GM19351 (cell line): ENCODE data around the gene CYS1.
"Not testable (repeated sequence)": the region's sequence is repeated elsewhere in the genome, so short reads cannot be mapped to it uniquely, and the experiment has no call there.

Experiments used
- ATAC-seq: cut with Tn5 transposase; IDR thresholded peaks from one replicate; pipeline ENCODE4 v1.9.1; 2021; ENCODE audit warnings: mild to moderate bottlenecking, moderate library complexity; ENCODE audit not compliant: unreplicated experiment

The CYS1 gene

DNA sequence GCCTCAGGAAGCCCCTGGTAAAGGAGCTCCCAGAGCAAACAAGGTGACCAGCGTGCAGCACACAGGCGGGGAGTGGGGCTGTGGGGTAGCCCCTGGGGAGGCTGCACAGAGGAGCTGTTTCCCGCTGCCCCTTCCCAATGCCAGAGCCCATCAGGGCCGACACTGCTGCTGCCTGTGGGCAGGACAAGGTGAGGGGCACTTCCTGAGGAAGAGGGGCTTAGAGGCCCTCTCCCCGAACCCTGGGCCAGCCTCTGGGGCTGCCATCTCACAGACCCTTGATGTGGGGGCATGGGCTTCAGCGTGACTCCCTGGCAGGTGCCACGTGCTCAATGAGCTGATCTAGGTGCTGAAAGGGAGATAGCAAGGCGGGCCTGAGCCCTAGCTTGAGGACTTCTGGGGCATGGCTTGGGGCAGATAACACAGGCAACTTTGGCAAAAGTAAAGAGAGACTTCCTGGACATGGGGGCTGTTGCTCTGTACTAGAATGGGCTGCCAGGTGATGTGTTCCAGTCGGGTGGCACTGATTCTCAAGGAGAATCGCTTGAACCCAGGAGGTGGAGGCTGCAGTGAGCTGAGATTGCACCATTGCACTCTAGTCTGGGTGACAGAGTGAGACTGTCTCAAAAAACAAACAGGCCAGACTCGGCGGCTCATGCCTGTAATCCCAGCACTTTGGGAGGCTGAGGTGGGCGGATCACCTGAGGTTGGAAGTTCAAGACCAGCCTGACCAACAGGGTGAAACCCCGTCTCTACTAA, 46.8 kb downstream of the CYS1 start:
- no peak for ATAC-seq

DNA sequence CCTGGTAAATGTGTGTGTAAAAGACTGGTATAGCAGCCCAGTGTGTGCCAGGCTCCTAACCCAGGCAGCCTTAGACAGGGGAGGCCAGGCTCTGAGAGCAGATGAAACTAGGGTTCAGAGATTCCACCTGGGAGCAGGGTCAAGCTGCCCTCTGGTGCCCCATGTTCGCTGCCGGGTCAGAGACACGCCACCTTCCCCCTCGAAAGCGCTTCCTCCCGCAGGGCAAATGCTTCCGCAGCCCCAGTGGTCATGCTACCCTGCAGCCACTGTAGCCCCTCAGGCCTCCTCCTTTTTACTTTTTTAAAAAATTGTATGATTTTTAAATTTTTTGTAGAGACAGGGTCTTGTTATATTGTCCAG, 47.5 kb downstream of the CYS1 start:
- ATAC-seq = no peak

DNA sequence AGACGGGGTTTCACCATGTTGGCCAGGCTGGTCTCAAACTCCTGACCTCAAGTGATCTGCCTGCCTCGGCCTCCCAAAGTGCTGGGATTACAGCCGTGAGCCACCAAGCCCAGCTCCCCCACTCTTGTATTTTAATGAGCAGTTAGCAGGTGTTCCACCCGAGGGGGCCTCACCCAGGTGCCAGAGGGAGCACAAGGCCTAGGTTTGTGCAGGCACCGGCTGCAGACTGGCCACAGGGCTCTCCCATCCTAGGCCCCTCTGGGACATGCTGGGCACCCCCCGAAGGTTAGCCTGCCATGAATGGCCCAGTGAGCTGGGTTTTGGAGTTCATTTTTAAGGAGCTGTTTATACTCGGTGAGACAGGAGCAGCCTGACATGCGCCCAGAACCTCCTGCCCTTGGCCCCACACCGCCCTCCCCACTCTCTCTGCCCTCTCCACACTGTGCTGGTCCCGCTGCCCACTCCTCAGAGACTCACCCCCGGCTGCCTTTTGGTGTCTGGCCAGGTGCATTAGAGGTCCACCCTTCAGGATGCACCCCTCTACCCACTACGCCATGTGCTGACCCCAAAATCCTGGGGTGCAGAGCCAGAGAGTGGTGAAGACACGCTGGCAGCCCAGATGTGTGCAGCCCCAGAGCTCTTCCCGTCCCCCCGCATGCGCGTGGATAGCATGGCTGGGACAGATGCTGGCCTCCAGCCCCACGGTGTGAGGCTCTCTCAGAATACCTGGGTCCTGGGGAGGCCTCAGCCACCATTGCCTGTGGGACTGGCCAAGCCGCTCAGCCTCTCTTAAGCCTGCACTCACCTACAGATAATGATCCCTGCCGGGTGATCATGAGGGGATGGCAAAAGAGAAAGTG, 48.1 kb downstream of the CYS1 start:
- no peak for ATAC-seq

DNA sequence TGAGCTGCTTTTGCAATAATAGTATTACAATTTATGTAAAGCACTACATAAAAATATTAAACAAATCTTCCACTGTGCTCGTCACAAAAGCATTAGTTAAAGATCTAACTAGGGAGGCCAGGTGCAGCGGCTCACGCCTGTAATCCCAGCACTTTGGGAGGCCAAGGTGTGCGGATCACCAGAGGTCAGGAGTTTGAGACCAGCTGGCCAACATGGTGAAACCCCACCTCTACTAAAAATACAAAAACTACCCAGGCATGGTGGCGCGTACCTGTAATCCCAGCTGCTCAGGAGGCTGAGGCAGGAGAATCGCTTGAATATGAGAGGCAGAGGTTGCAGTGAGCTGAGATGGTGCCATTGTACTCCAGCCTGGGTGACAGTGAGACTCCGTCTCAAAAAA, 49.4 kb downstream of the CYS1 start:
- ATAC-seq = not testable (repeated sequence)

DNA sequence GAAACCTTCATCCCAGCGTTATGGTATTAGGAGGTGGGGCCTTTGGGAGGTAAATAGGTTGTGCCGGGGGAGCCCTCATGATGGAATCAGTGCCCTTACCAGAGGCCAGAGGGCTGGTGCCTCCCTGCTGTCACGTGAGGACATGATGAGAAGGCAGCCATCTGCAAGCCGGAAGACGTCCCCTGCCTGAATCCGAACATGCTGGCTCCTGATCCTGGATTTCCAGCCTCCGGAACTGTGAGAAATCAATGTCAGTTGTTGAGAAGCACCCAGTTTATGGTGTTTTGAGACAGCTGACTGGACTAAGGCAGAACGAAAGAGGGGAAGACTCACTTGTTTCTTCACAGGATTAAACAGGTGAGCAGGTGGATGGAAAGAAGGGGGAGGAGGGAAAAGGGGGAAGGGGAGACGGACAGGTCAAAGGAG, 49.9 kb downstream of the CYS1 start:
- no peak for ATAC-seq

DNA sequence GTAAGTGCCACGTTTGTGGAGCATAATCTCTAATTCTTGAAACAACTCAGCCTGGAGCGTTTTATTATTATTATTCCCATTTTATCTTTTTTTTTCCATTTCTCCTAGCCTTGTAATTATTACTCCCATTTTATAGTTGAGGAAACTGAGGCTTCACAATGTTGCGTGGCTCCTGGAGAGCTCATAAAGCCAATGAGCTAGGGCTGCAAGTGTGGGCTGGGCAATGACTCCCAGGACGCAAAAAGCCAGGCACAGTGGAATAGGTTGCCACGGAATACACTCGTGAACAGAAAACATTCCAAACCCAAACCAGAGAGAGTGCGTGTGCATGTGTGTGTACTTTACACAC, 50.4 kb downstream of the CYS1 start:
- no peak for ATAC-seq

DNA sequence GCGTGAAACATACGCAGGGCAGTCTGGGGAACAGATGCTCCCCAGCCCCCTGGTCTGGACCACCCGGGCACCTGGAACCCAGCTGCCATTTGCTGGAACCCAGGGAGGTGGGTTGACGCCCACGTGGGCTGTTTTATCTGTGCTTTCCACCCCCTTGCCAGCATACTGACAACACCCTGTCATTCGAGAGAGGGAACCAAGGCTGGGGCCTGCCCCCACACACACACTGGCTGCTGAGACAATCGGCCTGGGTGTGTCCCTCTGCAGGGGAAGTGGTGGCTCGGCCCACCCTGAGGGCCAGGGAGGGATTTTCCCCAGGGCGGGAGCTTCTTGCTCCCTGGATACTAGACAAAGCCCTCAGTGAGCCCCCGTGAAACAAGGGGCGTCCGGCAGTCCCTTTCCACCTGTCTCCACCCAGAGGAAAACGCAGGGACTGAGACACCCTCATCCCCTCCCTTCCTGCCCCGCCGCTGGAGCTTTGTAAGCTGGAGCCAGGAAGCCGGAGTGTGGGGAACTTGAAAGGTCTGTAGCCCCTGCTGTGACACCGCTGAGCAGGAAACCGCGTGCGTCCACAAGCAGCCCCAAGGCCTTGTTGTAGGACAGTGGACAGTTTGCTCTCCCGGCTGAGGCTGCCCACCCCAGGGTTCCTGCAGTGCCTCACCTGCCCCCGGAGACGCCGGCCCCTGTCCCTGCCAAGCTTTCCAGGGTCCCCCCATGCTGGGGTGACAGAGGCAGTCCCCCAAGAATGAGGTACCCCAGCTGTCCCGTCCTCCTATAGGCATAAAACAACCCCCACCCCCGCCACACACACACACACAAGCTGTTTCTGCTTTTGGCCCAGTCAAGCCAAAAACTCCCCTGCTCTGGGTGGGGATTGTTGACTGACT, 51.0 kb downstream of the CYS1 start:
- ATAC-seq = no peak

DNA sequence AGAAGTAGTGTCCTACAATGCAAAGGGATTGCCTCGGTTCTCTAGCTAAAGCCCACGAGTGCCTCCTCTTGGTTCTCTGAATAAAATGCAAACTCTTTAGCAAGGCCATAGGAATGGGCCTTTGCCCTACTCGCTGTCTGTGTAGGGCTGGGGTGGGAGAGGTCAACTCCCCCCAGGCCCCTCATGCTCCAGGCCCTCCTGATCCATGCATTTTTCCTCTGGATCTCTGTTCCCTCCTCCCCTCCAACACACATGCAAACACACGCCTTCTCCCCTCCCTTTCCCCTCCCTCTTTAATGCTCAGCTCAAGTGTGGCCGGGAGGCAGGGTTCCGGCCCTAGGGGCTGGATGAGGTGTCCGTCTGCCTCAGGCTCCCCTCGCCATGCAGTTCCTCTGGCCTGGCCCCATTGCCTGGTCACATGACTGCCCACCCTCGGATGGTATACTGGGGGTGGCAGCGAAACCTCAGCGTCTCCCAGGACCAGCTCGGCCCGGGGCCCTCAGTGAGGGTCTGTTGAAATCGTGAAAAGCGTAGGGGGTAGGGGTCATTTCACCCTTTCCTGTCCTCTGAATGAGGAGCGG, 51.7 kb downstream of the CYS1 start:
- no peak for ATAC-seq

DNA sequence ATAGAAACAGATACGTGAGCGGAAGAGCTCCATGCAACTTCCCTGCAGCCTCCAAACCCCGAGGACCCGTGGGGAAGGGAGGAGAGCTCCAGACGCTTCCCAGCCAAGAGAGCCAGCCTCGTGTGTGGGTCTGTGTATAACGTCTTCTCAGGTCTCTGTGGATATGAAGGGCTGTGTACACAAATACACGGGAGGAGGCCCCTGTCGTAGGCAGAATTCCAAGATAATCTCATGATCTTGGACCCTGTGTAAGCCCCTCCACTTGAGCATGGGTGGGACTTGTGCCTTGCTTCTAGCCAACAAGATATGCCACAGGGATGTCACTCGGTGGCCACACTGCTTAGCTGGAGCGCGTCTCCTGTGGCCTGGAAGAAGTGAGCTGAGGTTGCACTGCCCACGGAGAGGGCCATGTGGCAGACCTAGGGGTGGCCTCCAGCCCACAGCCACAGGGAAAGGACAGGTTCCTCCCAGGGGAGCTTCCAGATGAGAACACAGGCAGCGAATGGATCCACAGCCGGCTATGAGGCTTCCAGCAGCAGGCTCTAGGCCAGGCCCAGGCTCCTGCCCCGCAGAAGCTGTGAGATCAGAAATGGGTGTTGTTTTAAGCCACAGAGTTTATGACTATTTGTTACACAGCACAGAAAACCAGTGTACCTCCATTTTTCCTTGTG, 52.4 kb downstream of the CYS1 start:
- ATAC-seq = no peak

DNA sequence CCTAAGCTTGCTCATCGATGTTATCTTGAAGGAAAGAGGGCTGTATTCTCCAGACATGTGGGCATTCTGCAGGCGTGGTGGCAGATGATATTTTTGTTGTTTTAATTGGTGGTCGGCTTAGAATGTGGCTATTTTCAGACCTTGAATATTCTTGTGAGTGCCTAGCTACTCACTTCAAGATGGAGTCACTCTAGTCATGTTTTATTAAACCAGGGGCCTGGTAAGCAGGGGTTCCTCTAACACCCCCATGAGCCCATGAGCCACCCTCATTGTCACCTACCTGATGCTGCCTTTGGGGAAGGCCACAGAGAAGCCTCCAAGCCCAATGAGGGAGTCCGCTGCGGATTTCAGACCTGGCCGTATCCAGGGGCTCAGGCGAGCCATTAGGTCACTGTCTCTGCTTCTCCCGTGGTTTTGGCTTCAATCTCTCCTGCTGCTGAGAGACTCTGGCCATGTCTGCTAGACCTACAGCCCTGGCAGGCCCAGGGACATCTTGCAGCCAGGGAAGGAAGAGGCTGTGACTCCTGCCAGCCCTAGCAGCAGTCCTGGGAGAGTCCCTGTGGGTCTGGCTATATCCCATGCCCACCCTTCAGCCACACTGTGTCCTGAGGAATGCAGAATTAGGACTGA, 53.2 kb downstream of the CYS1 start:
- no peak for ATAC-seq

DNA sequence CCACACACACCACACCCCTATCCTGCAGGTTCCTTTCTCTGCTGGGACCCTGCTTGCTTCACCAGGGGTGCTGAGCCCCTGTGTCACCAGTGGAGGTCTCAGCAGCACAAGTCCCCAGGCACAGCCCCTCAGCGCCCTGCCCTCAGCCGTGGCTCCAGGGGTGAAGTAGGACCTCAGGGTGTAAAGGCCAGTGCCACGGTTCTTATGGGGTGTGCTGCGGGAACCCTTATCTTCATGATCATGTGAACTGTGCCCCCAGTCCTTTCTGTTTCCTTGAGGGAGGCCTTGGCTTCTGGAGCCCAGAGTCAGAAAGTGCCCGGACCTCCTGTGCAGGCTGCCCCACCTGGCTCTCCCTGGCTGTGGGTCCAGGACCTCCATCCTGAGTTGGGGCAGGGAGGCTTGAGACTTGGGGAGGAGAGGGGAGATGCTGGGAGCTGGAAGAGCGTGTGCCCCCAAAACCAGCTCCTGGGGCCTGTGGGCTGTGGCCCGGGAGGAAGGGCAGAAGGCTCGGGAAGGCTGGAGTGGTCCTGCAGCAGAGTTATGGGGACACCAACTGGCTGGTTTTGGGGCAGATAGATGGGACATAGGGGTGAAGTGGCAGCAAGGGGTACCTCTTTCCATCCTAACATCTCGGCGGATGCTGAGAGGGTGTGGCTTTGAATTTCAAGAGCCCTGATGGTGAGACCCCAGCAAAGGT, 57.1 kb downstream of the CYS1 start:
- ATAC-seq = no peak

DNA sequence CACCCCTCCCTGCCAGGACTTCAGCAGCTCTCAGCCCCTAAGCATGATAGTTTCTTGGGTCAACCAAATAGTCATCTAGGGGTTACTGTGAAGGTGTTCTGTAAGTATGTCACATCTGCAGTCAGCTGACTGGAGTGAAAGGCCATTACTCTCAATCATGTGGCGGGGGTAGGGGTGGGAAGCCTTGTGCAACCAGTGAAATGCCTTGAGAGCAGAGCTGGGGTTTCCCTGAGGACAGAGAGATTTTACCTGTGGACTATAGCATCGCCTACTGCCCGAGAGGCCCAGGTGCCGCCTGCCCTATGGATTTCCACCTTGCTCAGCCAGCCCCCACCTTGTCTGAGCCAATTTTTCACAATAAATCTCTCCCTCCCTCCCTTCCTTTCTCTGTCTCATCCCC, 57.8 kb downstream of the CYS1 start:
- no peak for ATAC-seq

DNA sequence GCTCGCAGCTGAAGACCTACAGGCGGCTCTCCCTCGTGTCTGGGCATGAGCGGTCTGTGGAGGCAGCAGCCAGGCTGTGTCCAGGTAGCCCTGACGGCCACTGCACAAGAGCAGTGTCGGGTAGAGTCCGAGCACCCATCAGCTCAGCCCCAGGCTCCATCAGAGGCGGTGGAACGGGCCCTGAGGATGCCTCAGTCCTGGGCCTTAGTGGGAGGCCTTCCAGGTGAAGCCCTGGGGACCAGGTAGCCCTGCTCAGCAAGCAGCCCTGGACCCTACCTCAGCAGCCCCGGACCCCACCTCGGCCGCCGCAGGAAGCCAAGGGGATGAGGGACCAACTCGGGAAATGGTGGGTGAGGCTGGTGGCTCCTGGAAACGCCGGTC, 58.2 kb downstream of the CYS1 start:
- ATAC-seq = no peak

DNA sequence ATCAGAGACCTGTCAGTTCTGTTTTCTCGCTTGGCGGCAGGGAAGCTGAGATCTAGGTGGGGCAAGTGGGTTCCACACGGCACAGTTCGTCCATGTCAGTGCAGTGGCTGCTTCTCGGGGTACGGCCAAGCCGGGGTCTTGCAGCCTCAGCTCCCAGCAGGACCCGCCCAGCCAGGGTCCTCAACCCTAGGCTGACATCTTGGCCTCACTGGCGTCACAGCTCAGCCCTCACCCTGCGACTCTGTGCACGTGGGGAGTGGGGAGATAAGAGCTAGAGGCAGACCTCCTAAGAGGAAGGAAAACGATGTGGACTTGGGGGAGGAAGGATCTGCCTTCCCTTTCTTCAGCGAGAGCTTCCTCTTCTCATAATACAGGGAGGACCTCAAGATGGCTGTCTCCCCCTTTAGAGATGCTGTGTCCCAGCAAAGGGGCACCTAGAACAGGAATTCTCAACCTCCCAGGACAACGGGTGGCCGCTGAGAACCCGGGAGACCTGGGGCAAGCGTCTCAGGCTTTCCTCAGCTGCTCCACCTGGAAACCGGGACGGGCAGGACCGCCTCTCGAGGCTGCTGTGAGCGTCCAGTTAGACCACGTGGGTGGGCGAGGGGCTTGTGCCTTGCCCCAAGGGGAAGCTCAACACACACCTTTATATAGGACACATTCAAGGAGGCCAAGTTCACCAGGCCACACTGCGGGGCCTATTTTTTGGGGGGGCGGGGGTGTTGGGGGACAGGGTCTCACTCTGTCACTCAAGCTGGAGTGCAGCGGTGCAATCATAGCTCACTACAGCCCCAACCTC, 60.4 kb downstream of the CYS1 start:
- no peak for ATAC-seq

DNA sequence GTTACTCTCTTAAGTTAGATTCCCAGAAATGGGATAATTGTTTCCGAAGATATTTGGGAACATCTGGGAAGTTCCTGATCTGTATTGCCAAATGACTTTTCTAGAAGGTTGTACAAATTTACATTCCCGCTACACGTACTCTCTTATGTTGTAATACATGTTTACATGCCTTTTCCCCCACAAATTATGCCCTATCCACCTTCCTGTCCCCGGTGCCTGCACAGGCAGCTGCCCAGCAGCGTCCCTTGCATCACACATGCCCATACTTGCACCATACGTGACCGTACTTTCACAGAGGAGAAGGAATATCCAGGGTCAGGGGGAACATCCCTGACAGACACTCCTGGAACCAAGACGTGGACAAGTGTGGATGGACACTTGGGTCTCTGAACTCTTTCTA, 61.0 kb downstream of the CYS1 start:
- ATAC-seq = no peak

DNA sequence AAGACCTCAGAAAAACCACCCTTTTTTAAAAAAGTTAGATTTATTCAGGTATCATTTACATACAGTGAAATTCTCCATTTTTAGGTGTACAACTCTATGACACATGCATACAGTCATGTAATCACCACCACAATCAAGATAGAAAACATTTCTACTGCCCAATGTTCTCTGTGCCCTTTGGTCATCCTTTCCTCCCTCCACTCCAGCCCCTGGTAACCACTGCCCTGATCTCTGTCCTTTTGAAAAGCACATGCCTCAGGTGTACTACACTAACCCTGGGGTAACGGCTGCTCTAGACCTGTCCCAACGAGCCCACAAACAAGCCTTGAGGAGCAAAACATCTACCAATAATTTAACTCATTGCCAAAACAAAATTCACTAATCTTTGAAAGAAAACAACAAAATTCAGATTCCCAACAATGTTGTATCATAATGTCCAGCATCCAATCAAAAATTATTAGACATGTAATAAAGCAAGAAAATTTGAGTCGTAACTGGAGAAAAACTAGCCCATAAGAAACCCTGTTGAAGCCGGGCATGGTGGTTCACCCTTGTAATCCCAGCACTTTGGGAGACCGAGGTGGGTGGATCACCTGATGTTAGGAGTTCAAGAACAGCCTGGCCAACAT, 62.8 kb downstream of the CYS1 start:
- ATAC-seq = no peak

DNA sequence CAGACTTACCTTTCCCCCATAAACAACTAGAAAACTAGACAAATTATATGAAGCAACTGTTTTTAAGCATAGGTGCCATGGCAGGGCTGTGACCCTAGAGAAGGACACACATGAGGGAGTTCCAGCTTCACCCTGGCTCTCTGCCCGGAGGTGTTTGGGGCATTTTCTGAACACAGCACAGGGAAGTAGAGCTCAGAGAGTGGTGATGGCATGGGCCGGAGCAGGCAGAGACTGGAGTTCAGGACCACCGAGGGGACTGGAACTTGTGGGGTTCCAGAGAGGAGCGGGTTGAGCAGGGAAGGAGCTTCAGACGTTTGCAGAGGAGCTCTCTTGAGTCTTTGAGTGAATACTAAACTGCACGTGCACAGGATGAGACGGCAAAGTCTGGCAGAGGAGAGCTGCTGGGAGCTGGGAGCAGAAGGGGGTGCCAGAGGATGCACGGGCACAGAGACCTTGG, 63.4 kb downstream of the CYS1 start:
- no peak for ATAC-seq
